HCT116 (cell line): ENCODE data around the gene BCDIN3D.
"Not testable (repeated sequence)": the region's sequence is repeated elsewhere in the genome, so short reads cannot be mapped to it uniquely, and the experiment has no call there.

Experiments used
- CEBPB ChIP-seq: IDR thresholded peaks from 2 replicates; pipeline ENCODE4 v1.6.1; 2012; ENCODE audit warnings: low read depth
- CTCF ChIP-seq, 3 experiments: fragments of 200-600 bp in 1 of 3; sonication (generic) in 1 of 3; IDR thresholded peaks in 2 of 3; conservative IDR thresholded peaks in 1 of 3; 2 replicates each; pipeline ENCODE4 v1.5.1; 2012 to 2017; ENCODE audit warnings: low read depth in 2 of 3, low read length in 2 of 3, antibody characterized with exemption in 1 of 3, borderline replicate concordance in 1 of 3, control low read depth in 1 of 3, mild to moderate bottlenecking in 1 of 3, mixed read lengths in 1 of 3, mixed run types in 1 of 3, moderate library complexity in 1 of 3; ENCODE audit not compliant: insufficient read depth in 1 of 3
- EGR1 ChIP-seq: IDR thresholded peaks from 2 replicates; pipeline ENCODE4 v1.6.1; 2012; ENCODE audit warnings: low read depth
- EZH2 ChIP-seq: fragments of 200-600 bp; sonication (generic); IDR thresholded peaks from 2 replicates; pipeline ENCODE4 v1.6.1; 2017; ENCODE audit warnings: antibody characterized with exemption, mixed run types
- EZH2phosphoT487 ChIP-seq: fragments of 200-600 bp; IDR thresholded peaks from 2 replicates; pipeline ENCODE4 v1.6.1; 2018; ENCODE audit warnings: antibody characterized with exemption, borderline replicate concordance
- JUND ChIP-seq: IDR thresholded peaks from 2 replicates; pipeline ENCODE4 v1.6.1; 2012
- MAX ChIP-seq: IDR thresholded peaks from 2 replicates; pipeline ENCODE4 v1.6.1; 2012
- POLR2A ChIP-seq: IDR thresholded peaks from 2 replicates; pipeline ENCODE4 v1.7.0; 2011; ENCODE audit warnings: borderline replicate concordance; ENCODE audit not compliant: insufficient read depth, insufficient read length; ENCODE audit errors: extremely low read depth
- POLR2AphosphoS5 ChIP-seq: IDR thresholded peaks from 2 replicates; pipeline ENCODE4 v1.6.1; 2011; ENCODE audit warnings: mild to moderate bottlenecking, low read depth, low read length, moderate library complexity
- REST ChIP-seq: IDR thresholded peaks from 2 replicates; pipeline ENCODE4 v1.6.1; 2012; ENCODE audit warnings: low read depth
- SP1 ChIP-seq: IDR thresholded peaks from 2 replicates; pipeline ENCODE4 v1.6.1; 2012; ENCODE audit warnings: low read depth
- SRF ChIP-seq: IDR thresholded peaks from 2 replicates; pipeline ENCODE4 v1.6.1; 2012; ENCODE audit warnings: low read depth
- YY1 ChIP-seq: IDR thresholded peaks from 2 replicates; pipeline ENCODE4 v1.6.1; 2011; ENCODE audit warnings: low read length, low read depth, moderate library complexity, mild to moderate bottlenecking; ENCODE audit not compliant: insufficient replicate concordance; ENCODE audit errors: extremely low read depth
- ZBTB33 ChIP-seq: IDR thresholded peaks from 2 replicates; pipeline ENCODE4 v1.6.1; 2011; ENCODE audit warnings: mild to moderate bottlenecking, low read length, moderate library complexity; ENCODE audit not compliant: insufficient replicate concordance; ENCODE audit errors: extremely low read depth

GRCh38 chr12:49860921-49861320, 18.0 kb upstream of the BCDIN3D start:
- TF ChIP-seq SP1; POLR2AphosphoS5; POLR2A; CTCF (IDR thresholded peaks at IDR 0.05 in 2 of 3, conservative IDR thresholded peaks at IDR 0.05 in 1 of 3; ENCODE audit: borderline replicate concordance in 1 of 3, insufficient read depth in 1 of 3, low read depth in 2 of 3, low read length in 2 of 3); ZBTB33; REST; CEBPB; YY1; EGR1; MAX; EZH2; SRF; JUND; EZH2phosphoT487: not testable (repeated sequence)
